Measurements from ENCODE around the gene CREBRF. TPM values are rescaled to one million over a fixed set of nuclear protein-coding genes. Genes with fewer than 3 reads are reported as not detected.

Gene CREBRF
- total and polyA plus RNA-seq, 9 of the 15 experiments (the other 6 are each of a cell fraction or from before 2014, with no cell fraction given): 1.1 to 4.9 (median 2.9) TPM

DNA sequence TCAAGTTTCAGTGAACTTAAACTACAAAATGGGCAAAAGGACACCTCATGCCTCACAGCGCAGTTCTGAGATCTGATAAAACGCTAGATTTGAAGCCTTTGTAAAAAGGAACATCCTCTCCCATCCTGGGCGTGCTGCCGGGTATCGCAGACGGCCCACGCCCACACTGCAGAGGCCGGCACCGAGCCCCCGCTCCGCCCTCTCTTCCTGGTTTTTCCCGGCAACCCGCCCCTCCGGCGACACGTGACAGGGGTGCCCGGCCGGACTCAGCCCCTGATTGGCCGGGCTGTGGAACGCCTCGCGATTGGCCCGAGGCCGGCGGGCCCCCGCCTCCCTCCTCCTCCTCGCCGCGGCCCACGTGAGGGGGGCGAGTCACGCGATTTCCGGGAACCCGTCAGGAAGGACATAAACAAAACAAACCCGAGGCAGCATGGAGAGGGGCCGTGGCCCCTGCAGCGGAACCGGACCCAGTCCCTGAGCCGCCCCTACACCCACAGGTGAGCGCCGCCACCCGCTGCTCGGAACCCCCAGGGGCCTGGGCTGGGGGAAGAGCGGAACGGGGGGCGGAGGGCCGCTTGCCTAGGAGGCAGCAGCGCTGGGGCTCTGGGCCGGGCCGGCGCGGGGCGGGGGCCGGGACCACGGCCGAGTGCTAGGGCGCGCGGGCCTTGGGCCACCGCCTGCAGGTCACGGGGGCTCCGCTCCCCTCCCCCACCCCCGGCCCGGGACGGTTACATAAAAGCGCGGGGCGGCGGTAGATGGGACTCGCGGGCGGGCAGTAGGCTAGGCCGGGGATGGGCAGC is at the start of gene CREBRF (continued):
- TF ChIP-seq PURB (CRISPR knock-in tag; IDR thresholded peaks at IDR 0.05; ENCODE audit: low read depth) (no peak), SAP30 (IDR thresholded peaks at IDR 0.05; ENCODE audit: borderline replicate concordance, insufficient read depth, low read depth, low read length, poor library complexity, severe bottlenecking) (peak; percentile 96), ZNF146 (CRISPR knock-in tag; IDR thresholded peaks at IDR 0.05; ENCODE audit: unreplicated experiment) (no peak), HLTF (IDR thresholded peaks at IDR 0.05) (no peak), CREB1 (IDR thresholded peaks at IDR 0.05) (no peak), CREB1 (CRISPR knock-in tag; IDR thresholded peaks at IDR 0.05) (peak; percentile 54; the same call in 1 of the 2 replicates), HMG20B (CRISPR knock-in tag; IDR thresholded peaks at IDR 0.05) (no peak), EWSR1 (IDR thresholded peaks at IDR 0.05; ENCODE audit: borderline replicate concordance, low read depth, partially characterized antibody) (no peak), CBX2 (IDR thresholded peaks at IDR 0.05; ENCODE audit: insufficient read depth, low read length, poor library complexity, severe bottlenecking) (no peak), TFAP4 (CRISPR knock-in tag; IDR thresholded peaks at IDR 0.05; ENCODE audit: borderline replicate concordance) (peak; percentile 76), CBX1 (IDR thresholded peaks at IDR 0.05; ENCODE audit: low read depth) (peak; percentile 39; the same call in 1 of the 2 replicates), POLR3A (IDR thresholded peaks at IDR 0.05; ENCODE audit: borderline replicate concordance, extremely low read depth, insufficient read depth, insufficient read length) (no peak), KHSRP (IDR thresholded peaks at IDR 0.05) (no peak), ZNF197 (CRISPR knock-in tag; IDR thresholded peaks at IDR 0.05; ENCODE audit: low read depth) (no peak), RBM17 (IDR thresholded peaks at IDR 0.05; ENCODE audit: borderline replicate concordance, low read depth, low read length) (no peak), ZNF778 (CRISPR knock-in tag; IDR thresholded peaks at IDR 0.05) (no peak), RBM25 (IDR thresholded peaks at IDR 0.05; ENCODE audit: low read depth, low read length, severe bottlenecking) (peak; percentile 95), RAD21 (CRISPR knock-in tag; conservative IDR thresholded peaks at IDR 0.05 in 1 of 2, IDR thresholded peaks at IDR 0.05 in 1 of 2) (0 out of 4 replicates have a peak, but pooled peaks of 1 of the 2 experiments have one; percentile 16), FUS (optimal IDR thresholded peaks at IDR 0.05; ENCODE audit: low read depth, low read length) (no peak), MAZ (CRISPR knock-in tag; conservative IDR thresholded peaks at IDR 0.05 in 1 of 2, IDR thresholded peaks at IDR 0.05 in 1 of 2) (peak; percentile 89 to 96), CC2D1A (IDR thresholded peaks at IDR 0.05) (no peak), ZNF184 (CRISPR knock-in tag; IDR thresholded peaks at IDR 0.05) (no peak), DDX20 (tag; IDR thresholded peaks at IDR 0.05; ENCODE audit: low read depth) (no peak)
- TF ChIP-seq, protein P1, sequence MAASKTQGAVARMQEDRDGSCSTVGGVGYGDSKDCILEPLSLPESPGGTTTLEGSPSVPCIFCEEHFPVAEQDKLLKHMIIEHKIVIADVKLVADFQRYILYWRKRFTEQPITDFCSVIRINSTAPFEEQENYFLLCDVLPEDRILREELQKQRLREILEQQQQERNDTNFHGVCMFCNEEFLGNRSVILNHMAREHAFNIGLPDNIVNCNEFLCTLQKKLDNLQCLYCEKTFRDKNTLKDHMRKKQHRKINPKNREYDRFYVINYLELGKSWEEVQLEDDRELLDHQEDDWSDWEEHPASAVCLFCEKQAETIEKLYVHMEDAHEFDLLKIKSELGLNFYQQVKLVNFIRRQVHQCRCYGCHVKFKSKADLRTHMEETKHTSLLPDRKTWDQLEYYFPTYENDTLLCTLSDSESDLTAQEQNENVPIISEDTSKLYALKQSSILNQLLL (CRISPR knock-in tag; IDR thresholded peaks at IDR 0.05; ENCODE audit: borderline replicate concordance): no peak
- TF ChIP-seq, protein P2, sequence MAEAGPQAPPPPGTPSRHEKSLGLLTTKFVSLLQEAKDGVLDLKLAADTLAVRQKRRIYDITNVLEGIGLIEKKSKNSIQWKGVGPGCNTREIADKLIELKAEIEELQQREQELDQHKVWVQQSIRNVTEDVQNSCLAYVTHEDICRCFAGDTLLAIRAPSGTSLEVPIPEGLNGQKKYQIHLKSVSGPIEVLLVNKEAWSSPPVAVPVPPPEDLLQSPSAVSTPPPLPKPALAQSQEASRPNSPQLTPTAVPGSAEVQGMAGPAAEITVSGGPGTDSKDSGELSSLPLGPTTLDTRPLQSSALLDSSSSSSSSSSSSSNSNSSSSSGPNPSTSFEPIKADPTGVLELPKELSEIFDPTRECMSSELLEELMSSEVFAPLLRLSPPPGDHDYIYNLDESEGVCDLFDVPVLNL (CRISPR knock-in tag; IDR thresholded peaks at IDR 0.05; ENCODE audit: low read depth): no peak
